ENCODE results near the gene EXOC1.

DNA sequence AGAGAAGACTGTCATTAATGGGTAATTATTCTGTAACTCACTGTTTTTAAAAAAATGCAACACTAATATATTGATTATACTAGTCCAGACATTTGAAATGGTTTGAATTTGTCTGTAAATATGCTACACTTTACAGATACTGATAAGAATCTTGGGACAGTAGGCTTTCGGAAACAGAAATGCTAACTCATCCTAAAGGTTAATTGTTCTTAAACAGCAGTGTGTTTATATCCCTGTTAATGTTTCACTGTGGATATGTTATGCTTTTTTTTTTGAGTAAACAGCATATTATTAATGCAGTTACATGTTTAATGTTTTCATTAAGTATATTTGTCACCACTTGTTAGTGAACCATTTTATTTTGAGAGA, 31.4 kb downstream of the EXOC1 start:
- TF ChIP-seq RAD21 (IDR thresholded peaks at IDR 0.05; ENCODE audit: low read length) (no peak), MAFK (IDR thresholded peaks at IDR 0.05; ENCODE audit: low read depth, low read length) (no peak), SMC3 (IDR thresholded peaks at IDR 0.05; ENCODE audit: low read depth, low read length) (no peak), POLR2A (IDR thresholded peaks at IDR 0.05; ENCODE audit: low read depth, low read length) (no peak), NFE2L2 (IDR thresholded peaks at IDR 0.05; ENCODE audit: low read depth, low read length) (no peak), BHLHE40 (IDR thresholded peaks at IDR 0.05; ENCODE audit: low read depth, low read length) (no peak), CEBPB (IDR thresholded peaks at IDR 0.05; ENCODE audit: low read depth, low read length) (no peak), RCOR1 (IDR thresholded peaks at IDR 0.05; ENCODE audit: insufficient replicate concordance, low read length) (no peak), MXI1 (IDR thresholded peaks at IDR 0.05; ENCODE audit: borderline replicate concordance, low read depth, low read length) (no peak)
- TF ChIP-seq, protein P1, sequence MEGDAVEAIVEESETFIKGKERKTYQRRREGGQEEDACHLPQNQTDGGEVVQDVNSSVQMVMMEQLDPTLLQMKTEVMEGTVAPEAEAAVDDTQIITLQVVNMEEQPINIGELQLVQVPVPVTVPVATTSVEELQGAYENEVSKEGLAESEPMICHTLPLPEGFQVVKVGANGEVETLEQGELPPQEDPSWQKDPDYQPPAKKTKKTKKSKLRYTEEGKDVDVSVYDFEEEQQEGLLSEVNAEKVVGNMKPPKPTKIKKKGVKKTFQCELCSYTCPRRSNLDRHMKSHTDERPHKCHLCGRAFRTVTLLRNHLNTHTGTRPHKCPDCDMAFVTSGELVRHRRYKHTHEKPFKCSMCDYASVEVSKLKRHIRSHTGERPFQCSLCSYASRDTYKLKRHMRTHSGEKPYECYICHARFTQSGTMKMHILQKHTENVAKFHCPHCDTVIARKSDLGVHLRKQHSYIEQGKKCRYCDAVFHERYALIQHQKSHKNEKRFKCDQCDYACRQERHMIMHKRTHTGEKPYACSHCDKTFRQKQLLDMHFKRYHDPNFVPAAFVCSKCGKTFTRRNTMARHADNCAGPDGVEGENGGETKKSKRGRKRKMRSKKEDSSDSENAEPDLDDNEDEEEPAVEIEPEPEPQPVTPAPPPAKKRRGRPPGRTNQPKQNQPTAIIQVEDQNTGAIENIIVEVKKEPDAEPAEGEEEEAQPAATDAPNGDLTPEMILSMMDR (conservative IDR thresholded peaks at IDR 0.05; ENCODE audit: low read depth, low read length): no peak
- TF ChIP-seq, protein P2, sequence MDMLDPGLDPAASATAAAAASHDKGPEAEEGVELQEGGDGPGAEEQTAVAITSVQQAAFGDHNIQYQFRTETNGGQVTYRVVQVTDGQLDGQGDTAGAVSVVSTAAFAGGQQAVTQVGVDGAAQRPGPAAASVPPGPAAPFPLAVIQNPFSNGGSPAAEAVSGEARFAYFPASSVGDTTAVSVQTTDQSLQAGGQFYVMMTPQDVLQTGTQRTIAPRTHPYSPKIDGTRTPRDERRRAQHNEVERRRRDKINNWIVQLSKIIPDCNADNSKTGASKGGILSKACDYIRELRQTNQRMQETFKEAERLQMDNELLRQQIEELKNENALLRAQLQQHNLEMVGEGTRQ (IDR thresholded peaks at IDR 0.05; ENCODE audit: low read depth, low read length): no peak
- TF ChIP-seq, protein P3, sequence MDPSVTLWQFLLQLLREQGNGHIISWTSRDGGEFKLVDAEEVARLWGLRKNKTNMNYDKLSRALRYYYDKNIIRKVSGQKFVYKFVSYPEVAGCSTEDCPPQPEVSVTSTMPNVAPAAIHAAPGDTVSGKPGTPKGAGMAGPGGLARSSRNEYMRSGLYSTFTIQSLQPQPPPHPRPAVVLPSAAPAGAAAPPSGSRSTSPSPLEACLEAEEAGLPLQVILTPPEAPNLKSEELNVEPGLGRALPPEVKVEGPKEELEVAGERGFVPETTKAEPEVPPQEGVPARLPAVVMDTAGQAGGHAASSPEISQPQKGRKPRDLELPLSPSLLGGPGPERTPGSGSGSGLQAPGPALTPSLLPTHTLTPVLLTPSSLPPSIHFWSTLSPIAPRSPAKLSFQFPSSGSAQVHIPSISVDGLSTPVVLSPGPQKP (IDR thresholded peaks at IDR 0.05; ENCODE audit: borderline replicate concordance, low read depth, low read length): no peak
